ENCODE measurements around the gene ATG101.
A peak's percentile ranks its signal among the peaks of the same experiment; 100 is the strongest.

GRCh38 chr12:52079576-52080402 is 10.0 kb downstream of the ATG101 start, which contains the start of gene SMIM41:
- TF ChIP-seq CTCF (conservative IDR thresholded peaks at IDR 0.05; ENCODE audit: low read depth in 2 of 2) (peak; percentile 21 to 41; a peak in 1 of 4 replicates), EZH2 (IDR thresholded peaks at IDR 0.05; ENCODE audit: low read depth, unreplicated experiment) (no peak), JUNB (IDR thresholded peaks at IDR 0.05; ENCODE audit: unreplicated experiment) (no peak), ZNF331 (CRISPR knock-in tag; IDR thresholded peaks at IDR 0.05; ENCODE audit: low read depth) (no peak), EZH2phosphoT487 (IDR thresholded peaks at IDR 0.05; ENCODE audit: unreplicated experiment) (no peak)
